A673 (cell line): ENCODE measurements around the gene CNTN5. TPM values are rescaled to one million over a fixed set of nuclear protein-coding genes. Genes with fewer than 3 reads are reported as not detected.

ENCODE experiments used
- BruUV-seq: library from RNA; stranded (reverse); fragments of 400-500 nt; replicated peaks from 2 replicates; lab custom pipeline; 2021; lab: Mats Ljungman, UMichigan
- CTCF ChIA-PET: fragments of 300-600 bp; sonication (Branson Sonifier 250); formaldehyde crosslinking; loops from one replicate; lab custom pipeline; 2022; ENCODE audit warnings: antibody characterized with exemption; lab: Charles Lee
- POLR2A ChIA-PET: fragments of 300-600 bp; sonication (Branson Sonifier 250); formaldehyde crosslinking; loops from one replicate; lab custom pipeline; 2022; ENCODE audit warnings: antibody characterized with exemption; ENCODE audit not compliant: low non-redundant PET; lab: Charles Lee
- DNase-seq: peaks from one replicate; pipeline ENCODE4 v3.0.0-alpha.2; 2015; ENCODE audit warnings: low spot score
- H3K27ac ChIP-seq: fragments of 200-600 bp; sonication (generic); 2 replicates; pipeline ENCODE4 v1.5.1; 2016; ENCODE audit warnings: mixed run types, low read depth, mild to moderate bottlenecking, mixed read lengths, antibody characterized with exemption, low read length; ENCODE audit not compliant: poor library complexity, severe bottlenecking
- H3K27me3 ChIP-seq: fragments of 200-600 bp; sonication (generic); replicated peaks from 2 replicates; pipeline ENCODE4 v1.6.1; 2017; ENCODE audit warnings: mixed run types, low read depth, mild to moderate bottlenecking, mixed read lengths, antibody characterized with exemption, low read length; ENCODE audit not compliant: insufficient read depth, poor library complexity
- H3K36me3 ChIP-seq: fragments of 200-600 bp; sonication (generic); 2 replicates; pipeline ENCODE4 v1.6.1; 2016; ENCODE audit warnings: mixed run types, mild to moderate bottlenecking, mixed read lengths, antibody characterized with exemption, low read length; ENCODE audit not compliant: insufficient read depth, poor library complexity, severe bottlenecking
- H3K4me1 ChIP-seq: fragments of 200-600 bp; sonication (generic); 2 replicates; pipeline ENCODE4 v1.6.1; 2017; ENCODE audit warnings: mixed run types, mild to moderate bottlenecking, mixed read lengths, antibody characterized with exemption, low read length; ENCODE audit not compliant: insufficient read depth, poor library complexity, severe bottlenecking
- H3K4me3 ChIP-seq: fragments of 200-600 bp; sonication (generic); 2 replicates; pipeline ENCODE4 v1.5.1; 2016; ENCODE audit warnings: low read depth, mixed run types, mild to moderate bottlenecking, mixed read lengths, low read length; ENCODE audit not compliant: poor library complexity, severe bottlenecking
- H3K9me3 ChIP-seq: fragments of 200-600 bp; sonication (generic); 2 replicates; pipeline ENCODE4 v1.6.1; 2016; ENCODE audit warnings: mixed run types, low read depth, mild to moderate bottlenecking, mixed read lengths, antibody characterized with exemption, low read length; ENCODE audit not compliant: poor library complexity, severe bottlenecking
- EZH2 ChIP-seq: fragments of 200-600 bp; sonication (generic); IDR thresholded peaks from 2 replicates; pipeline ENCODE4 v1.6.1; 2017; ENCODE audit warnings: borderline replicate concordance, low read depth, mild to moderate bottlenecking, mixed read lengths, antibody characterized with exemption, low read length; ENCODE audit not compliant: poor library complexity, severe bottlenecking
- intact Hi-C: fragments of 100-400 bp; cut with micrococcal nuclease; formaldehyde crosslinking; loops from one replicate; pipeline ENCODE4 v1.10.0; 2022; ENCODE audit not compliant: unreplicated experiment
- total RNA-seq: library from RNA; stranded (reverse); gene quantifications from 2 replicates; pipeline ENCODE4 v1.2.3, GENCODE V29; 2021
- TF ChIP-seq, protein P1 (sequence below): fragments of 300-800, 200-600 bp; sonication (generic); conservative IDR thresholded peaks from 2 replicates; pipeline ENCODE4 v1.5.1; 2017; ENCODE audit warnings: low read depth, mild to moderate bottlenecking, antibody characterized with exemption, low read length, moderate library complexity, mixed read lengths

Gene CNTN5
- total RNA-seq, 1 experiment from 2014 or later, result 0.80 TPM

- no peak overlapping the region for H3K27ac ChIP-seq
- CTCF ChIA-PET, result no interaction called here
- no TSS peak for BruUV-seq
Observed at GRCh38 chr11:99545616-99546015, 524.9 kb downstream of the CNTN5 start.

DNA sequence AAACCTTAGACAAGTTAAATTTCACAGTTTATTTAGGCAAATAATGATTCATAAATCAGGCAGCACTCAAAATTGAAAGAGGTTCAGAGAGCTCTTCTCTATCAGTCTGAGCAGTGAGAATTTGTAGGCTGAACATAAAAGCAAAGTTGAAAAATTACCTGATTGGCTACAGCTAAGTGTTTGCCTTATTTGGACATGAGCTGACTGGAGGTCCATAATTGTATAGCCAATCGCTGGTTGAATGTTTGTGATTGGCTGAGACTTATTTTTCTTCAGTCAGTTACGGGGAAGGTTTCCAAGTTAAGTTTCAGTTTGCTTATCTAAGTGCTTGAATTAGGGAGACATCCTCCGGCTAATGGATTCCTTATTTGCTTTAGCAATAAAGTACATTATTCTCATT is 527.5 kb downstream of the CNTN5 start:
- H3K27ac ChIP-seq, result no peak overlapping the region
- POLR2A ChIA-PET, result no interaction called here
- DNase-seq, result peak; percentile 7
- H3K4me1 ChIP-seq, result no peaks in the 10 kb centered on the region
- H3K27me3 ChIP-seq, result no peaks in the 10 kb centered on the region
- no peaks in the 10 kb centered on the region for H3K9me3 ChIP-seq
- CTCF ChIA-PET, result no interaction called here
- no peaks in the 10 kb centered on the region for H3K36me3 ChIP-seq
- no peak overlapping the region for H3K4me3 ChIP-seq
- intact Hi-C loops, result no loop called here
- TF ChIP-seq, protein P1, sequence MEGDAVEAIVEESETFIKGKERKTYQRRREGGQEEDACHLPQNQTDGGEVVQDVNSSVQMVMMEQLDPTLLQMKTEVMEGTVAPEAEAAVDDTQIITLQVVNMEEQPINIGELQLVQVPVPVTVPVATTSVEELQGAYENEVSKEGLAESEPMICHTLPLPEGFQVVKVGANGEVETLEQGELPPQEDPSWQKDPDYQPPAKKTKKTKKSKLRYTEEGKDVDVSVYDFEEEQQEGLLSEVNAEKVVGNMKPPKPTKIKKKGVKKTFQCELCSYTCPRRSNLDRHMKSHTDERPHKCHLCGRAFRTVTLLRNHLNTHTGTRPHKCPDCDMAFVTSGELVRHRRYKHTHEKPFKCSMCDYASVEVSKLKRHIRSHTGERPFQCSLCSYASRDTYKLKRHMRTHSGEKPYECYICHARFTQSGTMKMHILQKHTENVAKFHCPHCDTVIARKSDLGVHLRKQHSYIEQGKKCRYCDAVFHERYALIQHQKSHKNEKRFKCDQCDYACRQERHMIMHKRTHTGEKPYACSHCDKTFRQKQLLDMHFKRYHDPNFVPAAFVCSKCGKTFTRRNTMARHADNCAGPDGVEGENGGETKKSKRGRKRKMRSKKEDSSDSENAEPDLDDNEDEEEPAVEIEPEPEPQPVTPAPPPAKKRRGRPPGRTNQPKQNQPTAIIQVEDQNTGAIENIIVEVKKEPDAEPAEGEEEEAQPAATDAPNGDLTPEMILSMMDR, result no peak
- no peak for TF ChIP-seq EZH2
- BruUV-seq, result no TSS peak

More at GRCh38 chr11:99545616-99546015, 524.9 kb downstream of the CNTN5 start:
- Histone ChIP-seq H3K9me3 (no peaks in the 10 kb centered on the region), H3K4me1 (no peaks in the 10 kb centered on the region), H3K4me3 (no peak overlapping the region), H3K27me3 (no peaks in the 10 kb centered on the region), H3K36me3 (no peaks in the 10 kb centered on the region)
- intact Hi-C loops, result no loop called here
- no peak for TF ChIP-seq EZH2
- TF ChIP-seq, protein P1, result no peak
- POLR2A ChIA-PET, result no interaction called here
- DNase-seq, result no peak

GRCh38 chr11:99554232-99554903 is 533.6 kb downstream of the CNTN5 start:
- TF ChIP-seq, protein P1, result no peak
- TF ChIP-seq EZH2, result no peak
- no peaks in the 10 kb centered on the region for H3K4me1 ChIP-seq
- no peak for DNase-seq
- ChIA-PET CTCF (no interaction called here), POLR2A (no interaction called here)
- no peaks in the 10 kb centered on the region for H3K36me3 ChIP-seq
- BruUV-seq, result no TSS peak
- intact Hi-C loops, result no loop called here
- H3K27ac ChIP-seq, result no peak overlapping the region
- H3K27me3 ChIP-seq, result no peaks in the 10 kb centered on the region
- H3K9me3 ChIP-seq, result no peaks in the 10 kb centered on the region
- no peak overlapping the region for H3K4me3 ChIP-seq
